Stromal cell of bone marrow (primary cell): ENCODE results near the gene SOD2.
A peak's percentile ranks its signal among the peaks of the same experiment; 100 is the strongest.
"Not testable (repeated sequence)": the region's sequence is repeated elsewhere in the genome, so short reads cannot be mapped to it uniquely, and the experiment has no call there.

ENCODE experiments used
- DNase-seq: peaks from one replicate; pipeline ENCODE4 v3.0.0-alpha.2; 2012; ENCODE audit warnings: low read depth

The SOD2 gene

DNA sequence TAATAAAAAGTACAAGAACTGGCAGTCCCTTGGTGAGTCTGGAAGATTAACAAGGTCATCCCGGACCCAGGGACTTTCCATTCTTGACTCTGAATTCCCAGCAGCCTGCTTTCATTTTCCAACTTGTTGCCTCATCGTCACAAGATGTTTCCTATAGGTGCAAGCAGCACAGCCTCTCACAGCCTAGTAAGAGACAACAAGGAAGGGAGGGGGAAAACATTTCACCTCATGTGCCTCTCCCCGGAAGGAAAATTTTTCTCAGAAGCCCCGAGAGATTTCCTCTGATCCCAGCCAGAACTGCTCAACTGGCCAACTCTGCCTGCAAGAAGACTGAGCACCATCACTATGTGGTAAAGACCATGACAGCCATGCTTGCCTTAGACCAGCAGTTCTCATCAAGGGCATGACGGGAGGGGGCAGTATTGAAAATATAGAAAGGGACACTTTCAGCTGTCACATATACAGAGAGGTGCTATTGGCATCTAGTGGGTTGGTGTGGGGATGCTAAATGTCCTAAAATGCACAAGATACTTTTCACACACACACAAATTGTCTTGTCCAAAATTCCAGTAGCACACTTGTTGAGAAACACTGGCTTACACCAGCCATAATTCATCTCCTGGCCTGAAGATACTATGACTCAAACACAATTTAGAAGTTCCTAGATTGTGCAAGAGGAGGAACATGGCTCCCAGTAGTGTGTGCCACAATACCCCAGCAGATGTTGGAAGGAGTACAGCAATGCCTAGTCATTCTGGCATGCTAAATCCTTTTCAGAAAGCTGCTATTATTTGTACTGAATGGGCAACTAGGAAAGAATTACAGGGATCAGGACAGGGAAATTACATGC lies 23.4 kb upstream of the SOD2 start:
- peak; percentile 99 for DNase-seq

GRCh38 chr6:159715605-159716004 lies 22.6 kb upstream of the SOD2 start:
- DNase-seq: no peak

DNA sequence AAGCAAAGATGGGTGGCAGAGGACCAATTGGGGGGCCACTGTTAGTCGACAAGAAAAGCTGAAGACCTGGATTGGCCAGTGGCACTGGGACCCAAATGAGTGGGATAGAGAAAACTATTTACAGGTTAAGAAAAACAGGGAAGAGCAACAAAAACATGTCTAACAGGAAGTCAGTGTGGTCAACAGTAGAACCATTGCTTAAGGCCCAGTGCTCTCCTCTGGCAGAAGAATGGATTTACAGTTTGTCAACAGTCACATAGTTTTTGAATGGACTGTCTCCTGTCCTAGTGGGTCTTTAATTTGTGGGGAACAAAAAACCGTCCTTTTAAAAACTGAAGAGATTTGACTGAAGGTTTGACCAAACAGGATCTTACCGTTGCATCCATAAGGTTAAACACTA lies 22.1 kb upstream of the SOD2 start:
- no peak for DNase-seq

DNA sequence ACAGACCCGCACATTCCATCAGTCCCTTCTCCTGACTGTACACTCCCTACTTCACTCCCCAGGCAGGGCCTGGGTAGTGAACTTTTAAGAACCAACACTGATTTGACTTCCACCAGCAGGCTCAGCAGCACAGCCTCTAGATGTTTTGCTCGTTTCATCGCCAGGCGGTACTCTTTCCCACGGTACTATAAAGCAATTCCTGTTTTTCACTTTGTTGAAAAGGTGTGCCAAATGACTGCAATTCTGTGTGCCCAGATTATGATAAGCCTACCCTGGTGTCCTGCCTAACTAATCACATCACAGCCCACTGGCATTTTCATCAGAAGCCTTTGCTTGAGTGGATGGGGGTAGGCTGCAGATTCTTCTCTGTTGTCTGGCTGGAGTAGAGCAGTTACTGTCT lies 21.4 kb upstream of the SOD2 start:
- DNase-seq: no peak

DNA sequence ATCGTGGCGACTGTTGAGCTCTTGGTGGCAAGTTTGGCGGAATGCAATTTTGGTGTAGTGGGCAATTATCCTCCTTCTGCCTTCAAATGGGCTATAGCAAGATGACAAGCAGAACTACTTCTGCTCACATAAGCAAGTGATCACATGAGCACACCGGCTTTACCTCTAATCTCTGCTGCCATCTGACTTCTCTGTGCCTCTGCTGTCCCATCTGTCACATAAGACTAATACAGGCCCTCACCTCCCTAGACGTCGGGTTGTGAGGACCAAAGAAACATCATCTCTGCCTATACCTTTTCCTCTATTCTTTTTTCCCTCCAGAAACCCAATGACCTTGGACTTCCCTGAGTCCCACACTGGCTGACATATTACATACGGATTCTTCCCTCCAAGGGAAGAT lies 20.9 kb upstream of the SOD2 start:
- no peak for DNase-seq

- DNase-seq: not testable (repeated sequence)
Observed at GRCh38 chr6:159712389-159712788, 19.3 kb upstream of the SOD2 start.

DNA sequence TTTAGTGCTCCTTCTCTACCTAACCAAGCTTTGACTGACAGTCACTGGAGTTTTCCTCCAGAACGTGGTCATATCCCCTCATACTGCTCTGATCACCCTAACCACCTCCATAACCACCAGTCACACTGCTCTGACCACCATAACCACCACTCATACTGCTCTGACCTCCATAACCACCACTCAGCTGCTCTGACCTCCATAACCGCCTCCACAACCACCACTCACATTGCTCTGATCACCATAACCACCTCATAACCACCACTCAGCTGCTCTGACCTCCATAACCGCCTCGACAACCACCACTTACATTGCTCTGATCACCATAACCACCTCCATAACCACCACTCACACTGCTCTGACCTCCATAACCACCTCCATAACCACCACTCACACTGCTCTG lies 17.6 kb upstream of the SOD2 start:
- DNase-seq: not testable (repeated sequence)

- peak; percentile 97 for DNase-seq
Observed at GRCh38 chr6:159701413-159701999, 8.5 kb upstream of the SOD2 start.

DNA sequence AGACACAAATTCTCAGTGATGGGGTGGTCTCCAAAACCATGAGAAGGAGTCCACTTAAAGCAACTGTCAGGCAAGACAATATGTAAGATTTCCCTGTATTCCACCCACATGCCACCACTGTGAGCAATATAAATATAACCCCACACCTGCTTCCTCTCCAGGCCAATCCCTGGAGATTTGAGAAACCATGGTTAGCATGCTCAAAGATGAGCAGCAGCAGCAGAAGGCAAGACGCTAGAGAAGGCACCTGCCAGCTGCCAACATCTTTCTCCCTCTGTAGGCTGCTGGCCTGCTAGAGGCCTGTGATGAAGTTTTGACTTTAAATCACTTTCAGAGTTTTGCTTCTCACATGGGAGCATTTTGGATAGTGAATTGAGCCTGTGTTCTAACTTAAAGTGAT lies 7.9 kb upstream of the SOD2 start:
- DNase-seq: peak; percentile 13

DNA sequence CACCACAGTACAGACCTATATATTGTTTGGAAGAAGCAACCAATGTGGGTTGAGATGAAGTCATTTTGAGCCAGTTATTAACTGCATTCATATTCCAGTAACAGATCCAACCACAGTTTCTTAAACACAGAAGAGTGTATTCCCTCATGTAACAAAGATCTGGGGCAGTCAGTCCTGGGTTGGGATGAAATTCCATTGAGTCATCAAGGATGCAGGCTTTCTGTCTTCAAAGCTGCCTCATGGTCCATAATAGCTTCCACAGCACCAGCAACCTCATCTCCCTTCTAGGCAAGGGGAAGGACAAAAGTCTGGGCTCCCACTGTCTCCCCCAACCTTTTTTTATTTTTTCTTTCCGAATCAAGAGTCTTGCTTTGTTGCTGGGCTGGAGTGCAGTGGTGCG lies 2.9 kb upstream of the SOD2 start:
- peak; percentile 73 for DNase-seq

DNA sequence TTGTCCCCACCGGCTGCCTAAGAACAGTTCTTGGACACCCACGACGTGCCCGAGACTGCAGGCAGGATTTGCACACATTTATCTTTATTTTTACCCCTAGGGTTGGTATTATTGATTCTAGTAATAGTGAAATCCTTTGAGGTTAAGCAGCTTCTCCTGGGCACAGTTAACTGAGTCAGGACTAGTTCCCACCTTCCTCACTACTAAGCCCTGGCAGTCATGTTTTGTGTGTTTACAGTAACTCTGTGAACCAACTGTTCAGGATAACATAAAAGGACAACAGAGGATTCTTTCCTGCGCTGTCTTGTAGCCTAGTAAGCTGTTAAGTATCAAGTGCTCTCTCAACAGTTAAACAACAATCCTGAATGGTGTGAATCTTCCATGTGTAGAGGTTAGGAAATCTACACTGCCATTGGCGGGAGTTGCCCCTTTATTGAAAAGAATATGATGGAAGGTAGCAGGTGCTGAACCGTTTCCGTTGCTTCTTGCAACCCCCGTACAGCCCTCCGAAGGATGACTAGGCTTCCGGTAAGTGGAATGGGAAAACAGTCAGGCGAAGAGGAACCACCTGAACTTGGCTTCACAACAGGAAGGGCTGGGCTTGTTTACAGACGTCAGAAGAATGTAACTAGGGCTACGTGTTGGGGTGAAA lies 979 bp upstream of the SOD2 start:
- DNase-seq: no peak

DNA sequence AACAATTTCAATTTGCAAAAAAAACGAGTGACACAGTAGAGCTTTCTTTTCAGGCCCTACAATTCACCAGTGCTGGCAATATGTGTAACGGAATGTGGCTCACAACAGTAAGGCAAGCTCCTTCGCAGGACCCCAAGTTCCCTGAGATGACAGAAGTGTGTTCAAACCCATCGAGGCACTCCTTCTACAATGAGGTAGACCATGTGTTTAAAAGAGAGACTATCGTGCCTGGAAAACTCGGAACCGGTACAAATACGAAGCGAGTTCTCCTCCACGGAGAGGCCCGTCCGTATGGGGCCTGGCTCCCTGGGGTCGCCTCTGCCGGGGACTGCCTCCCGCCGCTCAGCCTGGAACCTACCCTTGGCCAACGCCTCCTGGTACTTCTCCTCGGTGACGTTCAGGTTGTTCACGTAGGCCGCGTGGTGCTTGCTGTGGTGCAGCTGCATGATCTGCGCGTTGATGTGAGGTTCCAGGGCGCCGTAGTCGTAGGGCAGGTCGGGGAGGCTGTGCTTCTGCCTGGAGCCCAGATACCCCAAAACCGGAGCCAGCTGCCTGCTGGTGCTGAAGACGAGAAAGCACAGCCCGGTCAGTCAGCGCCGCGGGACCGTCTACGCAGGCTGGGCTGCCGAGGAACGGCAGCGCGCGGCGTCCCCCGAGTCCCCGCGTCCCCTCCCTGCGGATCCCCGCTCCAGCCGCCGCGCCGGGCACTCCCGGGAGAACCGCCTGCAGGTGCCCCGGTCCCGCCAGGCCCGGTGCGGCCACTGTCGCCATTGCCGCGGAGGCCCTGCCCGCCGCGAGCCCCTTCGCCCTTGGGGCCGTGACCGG lies 526 bp downstream of the SOD2 start:
- no peak for DNase-seq

DNA sequence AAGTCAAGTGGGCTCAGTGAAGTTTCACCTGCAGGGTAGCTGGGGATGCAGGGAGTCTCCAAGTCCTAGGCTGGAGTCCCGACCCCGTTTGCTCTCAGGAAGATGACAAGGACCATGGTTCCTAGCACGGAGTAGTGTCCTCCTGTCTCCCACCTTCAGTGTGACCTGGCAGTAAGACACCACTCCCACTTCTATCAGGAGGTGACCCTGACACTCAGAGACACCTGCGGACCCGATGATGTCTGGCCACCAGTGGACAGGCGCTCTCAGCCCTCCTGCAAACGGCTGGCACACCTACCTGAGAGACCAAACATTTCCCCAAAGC lies 1.1 kb downstream of the SOD2 start:
- DNase-seq: no peak

DNA sequence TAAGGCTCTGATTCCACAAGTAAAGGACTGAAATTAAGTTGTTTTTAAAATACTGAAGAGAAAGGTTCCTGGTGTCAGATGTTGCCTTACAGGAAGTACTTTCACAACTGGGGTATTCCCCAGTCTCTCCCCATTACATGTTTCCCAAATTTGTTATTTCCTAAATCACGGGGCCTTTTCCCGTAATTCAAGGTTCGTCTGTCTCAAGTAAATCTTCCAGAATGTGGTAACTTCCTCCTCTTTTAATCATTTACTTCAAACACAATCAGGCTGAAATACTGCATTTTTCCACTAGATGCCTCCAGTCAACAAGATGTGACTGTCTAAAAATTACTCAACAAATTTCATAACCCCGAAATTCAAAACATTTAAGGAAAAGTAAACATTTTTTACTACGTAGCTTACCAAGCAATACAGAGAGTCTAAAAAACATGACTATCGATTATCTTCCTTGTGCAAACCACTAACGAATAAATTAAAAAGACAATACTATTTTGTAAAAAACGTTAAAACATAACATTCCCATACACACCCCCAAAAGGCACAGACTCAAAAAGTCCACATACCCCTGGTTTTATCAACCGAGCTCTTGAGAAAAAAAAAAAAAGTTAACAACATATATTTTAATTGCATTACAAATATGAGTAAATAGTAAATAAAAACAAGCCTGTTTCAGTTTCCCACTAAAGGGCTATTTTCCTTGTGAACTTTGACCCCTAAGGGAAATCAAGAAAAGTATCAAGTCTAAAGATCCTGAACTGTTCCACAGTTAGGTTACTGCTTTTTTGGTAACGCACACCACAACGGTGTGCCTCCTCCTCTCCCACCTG lies 1.7 kb downstream of the SOD2 start:
- DNase-seq: peak; percentile 82

DNA sequence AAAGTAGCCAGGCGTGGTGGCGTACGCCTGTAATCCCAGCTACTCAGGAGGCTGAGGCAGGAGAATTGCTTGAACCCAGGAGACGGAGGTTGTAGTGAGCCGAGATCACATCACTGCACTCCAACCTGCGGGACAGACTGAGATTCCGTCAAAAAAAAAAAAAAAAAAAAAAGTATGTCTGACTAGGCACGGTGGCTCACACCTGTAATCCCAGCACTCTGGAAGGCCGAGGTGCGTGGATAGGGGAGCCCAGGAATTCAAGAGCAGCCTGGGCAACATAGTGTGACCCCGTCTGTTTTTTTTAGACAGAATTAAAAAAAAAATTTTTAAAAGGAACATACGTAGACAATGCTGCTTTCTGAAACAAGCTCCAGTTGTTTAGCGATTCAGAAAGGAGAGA lies 2.9 kb downstream of the SOD2 start:
- DNase-seq: not testable (repeated sequence)

DNA sequence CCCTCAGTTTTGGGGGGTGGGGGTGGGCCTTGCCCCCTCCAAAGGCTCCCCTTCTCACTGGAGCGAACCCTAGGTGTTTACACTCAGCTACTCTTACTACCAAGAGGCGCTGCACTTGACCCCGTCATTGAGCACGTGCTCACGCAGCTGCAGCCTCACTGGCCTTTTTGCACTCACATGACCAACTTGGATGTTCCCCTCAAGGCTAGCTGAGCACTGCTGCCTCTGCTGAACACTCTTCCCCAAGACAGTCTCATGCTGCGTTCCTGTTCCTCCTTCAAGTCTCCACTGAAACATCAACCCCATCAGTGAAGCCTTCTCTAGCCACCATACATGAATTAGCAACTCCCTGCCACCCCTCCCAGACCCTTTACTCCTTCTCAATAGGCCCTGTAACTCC lies 4.0 kb downstream of the SOD2 start:
- DNase-seq: no peak

DNA sequence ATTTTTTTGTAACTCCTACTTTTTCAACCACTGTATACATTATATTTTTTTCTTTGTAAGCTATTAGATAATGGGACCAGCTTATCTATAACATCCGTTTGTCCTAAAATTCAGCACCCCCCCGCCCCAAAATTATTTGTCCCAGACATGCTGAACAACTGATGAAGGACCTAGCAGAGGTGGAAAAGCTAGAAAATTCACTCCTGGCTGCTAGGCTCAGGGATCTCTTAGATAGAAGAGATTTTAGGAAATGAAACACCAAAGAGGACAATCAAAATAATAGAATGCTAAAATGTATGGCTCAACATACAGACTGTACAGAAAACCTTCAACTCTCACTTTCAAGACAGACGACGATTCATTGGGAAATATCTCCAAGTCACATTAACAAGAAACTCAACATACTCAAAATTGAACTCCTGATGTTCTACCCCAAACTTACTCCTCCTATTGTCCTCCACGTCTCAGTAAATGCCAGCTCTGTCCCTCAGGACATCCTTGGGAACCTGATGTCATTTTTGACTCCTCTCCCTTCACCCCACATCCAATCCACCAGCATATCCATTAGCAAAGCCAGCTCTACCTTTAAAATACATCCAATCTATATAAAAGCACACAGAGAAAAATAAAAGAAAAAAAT lies 4.7 kb downstream of the SOD2 start:
- no peak for DNase-seq

DNA sequence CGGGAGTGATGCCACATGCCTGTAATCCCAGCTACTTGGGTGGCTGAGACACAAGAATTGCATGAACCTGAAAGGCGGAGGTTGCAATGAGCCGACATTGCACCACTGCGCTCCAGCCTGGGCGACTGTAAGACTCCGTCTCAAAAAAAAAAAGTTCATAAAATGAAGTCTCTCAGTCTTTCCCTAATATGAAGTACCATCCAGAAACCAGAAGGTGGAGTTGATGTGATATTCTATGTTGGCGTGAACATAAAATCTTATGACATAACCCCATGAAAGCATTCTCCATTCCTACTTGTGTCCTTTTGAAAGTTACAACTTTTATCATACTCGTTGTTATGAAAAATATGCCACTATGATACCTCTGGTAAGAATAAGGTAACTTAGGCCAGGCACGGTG lies 5.7 kb downstream of the SOD2 start:
- DNase-seq: no peak

DNA sequence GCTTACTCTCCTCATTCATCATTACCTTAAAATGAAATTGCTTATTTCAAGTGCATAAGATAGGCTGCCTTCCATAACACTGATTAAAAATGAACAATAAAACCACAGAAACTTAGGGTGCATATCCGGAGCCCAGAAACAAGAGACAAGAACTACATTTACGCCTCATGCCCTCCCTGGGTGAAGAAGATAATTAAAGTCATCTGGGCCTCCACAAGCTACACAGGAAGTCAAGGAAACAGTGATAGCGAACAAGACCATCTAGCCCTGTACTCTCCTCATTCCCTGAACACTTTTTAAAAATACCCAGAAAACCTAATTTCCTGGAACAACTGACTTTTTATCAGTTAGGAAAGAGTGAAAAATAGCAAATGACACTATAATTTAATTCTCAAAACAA lies 6.3 kb downstream of the SOD2 start:
- DNase-seq: no peak

DNA sequence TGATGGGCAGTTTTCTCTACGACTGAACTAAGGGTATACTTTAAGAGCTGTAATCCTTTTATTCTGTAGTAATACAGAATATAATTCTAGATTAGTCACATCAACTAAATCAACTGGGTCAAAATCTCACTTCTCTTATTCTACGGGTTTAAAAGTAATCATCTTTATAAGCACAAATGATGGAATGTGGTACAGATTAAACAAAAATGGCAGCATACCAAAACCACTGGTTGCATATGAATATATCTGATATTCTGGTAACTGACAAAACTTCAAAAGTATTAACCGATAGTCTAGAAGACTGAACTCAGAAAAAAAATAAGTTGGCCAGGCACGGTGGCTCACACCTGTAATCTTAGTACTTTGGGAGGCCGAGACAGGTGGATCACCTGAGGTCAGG lies 7.0 kb downstream of the SOD2 start:
- no peak for DNase-seq

- DNase-seq: no peak
Observed at GRCh38 chr6:159684013-159684304, 9.1 kb downstream of the SOD2 start.
